Ovary (tissue), 3 donors: ENCODE data around the gene CYSRT1.

Source experiments
- CTCF ChIP-seq, 3 donors: fragments of 450-650 bp in 2 of 3; fragments of 200-600 bp in 1 of 3; IDR thresholded peaks; one replicate each; pipeline versions ENCODE4 v1.5.1 to v1.8.0; 2016 to 2022; ENCODE audit warnings: antibody characterized with exemption in 3 of 3, mild to moderate bottlenecking in 1 of 3
- EP300 ChIP-seq: sonication (generic); formaldehyde crosslinking; IDR thresholded peaks from one replicate; pipeline ENCODE4 v1.6.1; 2017; ENCODE audit warnings: antibody characterized with exemption
- POLR2A ChIP-seq: fragments of 450-650 bp; IDR thresholded peaks from one replicate; pipeline ENCODE4 v1.6.1; 2017; ENCODE audit warnings: antibody characterized with exemption, mild to moderate bottlenecking, moderate library complexity
- donor health status: DM: no; HTN: no; CAD: no.

GRCh38 chr9:137175345-137175961 lies 49.5 kb upstream of the CYSRT1 start:
- TF ChIP-seq EP300 = no peak
- no peak for TF ChIP-seq CTCF (IDR thresholded peaks at IDR 0.05)
- TF ChIP-seq POLR2A = no peak
